ENCODE measurements around the gene TMEM154.

Gene TMEM154

DNA sequence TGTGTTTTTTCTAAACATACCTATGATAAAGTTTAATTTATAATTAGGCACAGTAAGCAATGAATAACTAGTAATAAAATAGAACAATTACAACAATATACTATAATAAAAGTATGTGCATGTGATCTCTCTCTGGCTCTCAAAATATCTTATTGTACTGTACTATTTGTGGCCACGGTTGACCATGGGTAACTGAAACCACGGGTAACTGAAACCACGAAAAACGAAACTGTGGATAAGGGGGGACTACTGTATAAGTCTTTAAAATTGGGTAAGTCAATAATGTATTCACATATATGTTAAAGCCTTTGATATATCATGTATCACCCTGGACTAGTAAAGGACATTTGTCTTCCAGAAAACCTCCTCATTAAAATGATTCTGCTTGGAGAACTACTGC, 20.0 kb downstream of the TMEM154 start (continued):
- TF ChIP-seq, protein P1, sequence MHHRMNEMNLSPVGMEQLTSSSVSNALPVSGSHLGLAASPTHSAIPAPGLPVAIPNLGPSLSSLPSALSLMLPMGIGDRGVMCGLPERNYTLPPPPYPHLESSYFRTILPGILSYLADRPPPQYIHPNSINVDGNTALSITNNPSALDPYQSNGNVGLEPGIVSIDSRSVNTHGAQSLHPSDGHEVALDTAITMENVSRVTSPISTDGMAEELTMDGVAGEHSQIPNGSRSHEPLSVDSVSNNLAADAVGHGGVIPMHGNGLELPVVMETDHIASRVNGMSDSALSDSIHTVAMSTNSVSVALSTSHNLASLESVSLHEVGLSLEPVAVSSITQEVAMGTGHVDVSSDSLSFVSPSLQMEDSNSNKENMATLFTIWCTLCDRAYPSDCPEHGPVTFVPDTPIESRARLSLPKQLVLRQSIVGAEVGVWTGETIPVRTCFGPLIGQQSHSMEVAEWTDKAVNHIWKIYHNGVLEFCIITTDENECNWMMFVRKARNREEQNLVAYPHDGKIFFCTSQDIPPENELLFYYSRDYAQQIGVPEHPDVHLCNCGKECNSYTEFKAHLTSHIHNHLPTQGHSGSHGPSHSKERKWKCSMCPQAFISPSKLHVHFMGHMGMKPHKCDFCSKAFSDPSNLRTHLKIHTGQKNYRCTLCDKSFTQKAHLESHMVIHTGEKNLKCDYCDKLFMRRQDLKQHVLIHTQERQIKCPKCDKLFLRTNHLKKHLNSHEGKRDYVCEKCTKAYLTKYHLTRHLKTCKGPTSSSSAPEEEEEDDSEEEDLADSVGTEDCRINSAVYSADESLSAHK (tag by site-specific recombination; IDR thresholded peaks at IDR 0.05), result no peak
- no peak for TF ChIP-seq ZNF155 (tag by site-specific recombination; IDR thresholded peaks at IDR 0.05)
- no peak for TF ChIP-seq ZNF138 (tag by site-specific recombination; IDR thresholded peaks at IDR 0.05; ENCODE audit: borderline replicate concordance)
- TF ChIP-seq, protein P2, sequence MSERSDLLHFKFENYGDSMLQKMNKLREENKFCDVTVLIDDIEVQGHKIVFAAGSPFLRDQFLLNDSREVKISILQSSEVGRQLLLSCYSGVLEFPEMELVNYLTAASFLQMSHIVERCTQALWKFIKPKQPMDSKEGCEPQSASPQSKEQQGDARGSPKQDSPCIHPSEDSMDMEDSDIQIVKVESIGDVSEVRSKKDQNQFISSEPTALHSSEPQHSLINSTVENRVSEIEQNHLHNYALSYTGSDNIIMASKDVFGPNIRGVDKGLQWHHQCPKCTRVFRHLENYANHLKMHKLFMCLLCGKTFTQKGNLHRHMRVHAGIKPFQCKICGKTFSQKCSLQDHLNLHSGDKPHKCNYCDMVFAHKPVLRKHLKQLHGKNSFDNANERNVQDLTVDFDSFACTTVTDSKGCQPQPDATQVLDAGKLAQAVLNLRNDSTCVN (tag by site-specific recombination; optimal IDR thresholded peaks at IDR 0.05), result no peak
- TF ChIP-seq ZNF146 (tag by site-specific recombination; IDR thresholded peaks at IDR 0.05), result no peak
- TF ChIP-seq, protein P3, sequence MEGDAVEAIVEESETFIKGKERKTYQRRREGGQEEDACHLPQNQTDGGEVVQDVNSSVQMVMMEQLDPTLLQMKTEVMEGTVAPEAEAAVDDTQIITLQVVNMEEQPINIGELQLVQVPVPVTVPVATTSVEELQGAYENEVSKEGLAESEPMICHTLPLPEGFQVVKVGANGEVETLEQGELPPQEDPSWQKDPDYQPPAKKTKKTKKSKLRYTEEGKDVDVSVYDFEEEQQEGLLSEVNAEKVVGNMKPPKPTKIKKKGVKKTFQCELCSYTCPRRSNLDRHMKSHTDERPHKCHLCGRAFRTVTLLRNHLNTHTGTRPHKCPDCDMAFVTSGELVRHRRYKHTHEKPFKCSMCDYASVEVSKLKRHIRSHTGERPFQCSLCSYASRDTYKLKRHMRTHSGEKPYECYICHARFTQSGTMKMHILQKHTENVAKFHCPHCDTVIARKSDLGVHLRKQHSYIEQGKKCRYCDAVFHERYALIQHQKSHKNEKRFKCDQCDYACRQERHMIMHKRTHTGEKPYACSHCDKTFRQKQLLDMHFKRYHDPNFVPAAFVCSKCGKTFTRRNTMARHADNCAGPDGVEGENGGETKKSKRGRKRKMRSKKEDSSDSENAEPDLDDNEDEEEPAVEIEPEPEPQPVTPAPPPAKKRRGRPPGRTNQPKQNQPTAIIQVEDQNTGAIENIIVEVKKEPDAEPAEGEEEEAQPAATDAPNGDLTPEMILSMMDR (tag by site-specific recombination; IDR thresholded peaks at IDR 0.05), result no peak
- TF ChIP-seq ZNF544 (tag by site-specific recombination; IDR thresholded peaks at IDR 0.05), result no peak
- no peak for TF ChIP-seq ZNF140 (tag by site-specific recombination; IDR thresholded peaks at IDR 0.05)
- no peak for TF ChIP-seq ZNF610 (tag by site-specific recombination; IDR thresholded peaks at IDR 0.05; ENCODE audit: borderline replicate concordance)
- no peak for TF ChIP-seq ZNF274 (IDR thresholded peaks at IDR 0.05; ENCODE audit: low read length)
- TF ChIP-seq ZNF274 (tag by site-specific recombination; IDR thresholded peaks at IDR 0.05; ENCODE audit: borderline replicate concordance), result no peak

DNA sequence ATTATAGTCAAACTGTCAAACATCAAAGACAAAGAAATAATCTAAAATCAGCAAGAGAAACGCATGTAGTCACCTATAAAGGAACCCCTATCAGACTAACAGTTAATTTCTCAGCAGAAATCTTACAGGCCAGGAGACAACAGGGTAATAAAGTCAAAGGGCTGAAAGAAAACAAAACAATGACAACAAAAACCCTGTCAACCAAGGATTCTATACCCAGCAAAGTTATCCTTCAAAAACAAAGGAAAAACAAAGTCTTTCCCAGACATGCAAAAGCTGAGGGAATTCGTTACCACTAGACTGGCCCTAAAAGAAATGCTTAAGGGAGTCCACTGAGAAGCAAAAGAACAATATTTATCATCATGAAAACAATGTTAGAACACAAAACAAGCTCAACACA, 22.1 kb downstream of the TMEM154 start:
- POLR2A ChIA-PET, result no interaction called here
- CTCF ChIA-PET, result interaction anchor here (1.4 kb wide), 1 partner anchor 11 kb away, joined by 3 read pairs; no protein-coding TSS in a partner anchor
- Histone ChIP-seq H3K9me3 (ENCODE audit: control insufficient read depth, insufficient read depth, low read depth, low read length) (no peaks in the 10 kb centered on the region), H3K4me1 (ENCODE audit: control insufficient read depth, insufficient read depth, low read length) (no peaks in the 10 kb centered on the region), H3K4me3 (ENCODE audit: low read depth, low read length) (no peak overlapping the region), H3K27ac (ENCODE audit: extremely low read depth, low read depth, low read length) (no peak overlapping the region), H3K36me3 (ENCODE audit: control insufficient read depth in 2 of 2, insufficient read depth in 1 of 2, low read length in 2 of 2) (no peaks in the 10 kb centered on the region)
- TF ChIP-seq TRIM28 (IDR thresholded peaks at IDR 0.05; ENCODE audit: borderline replicate concordance, low read length) (peak; percentile 82; the same call in 1 of the 2 replicates), ZNF426 (tag by site-specific recombination; IDR thresholded peaks at IDR 0.05) (no peak), SCRT1 (tag by site-specific recombination; IDR thresholded peaks at IDR 0.05; ENCODE audit: borderline replicate concordance) (no peak), WT1 (tag by site-specific recombination; IDR thresholded peaks at IDR 0.05) (no peak), SETDB1 (IDR thresholded peaks at IDR 0.05; ENCODE audit: insufficient read length, low read length) (peak; percentile 93), ZNF626 (tag by site-specific recombination; IDR thresholded peaks at IDR 0.05) (peak; percentile 37; the same call in 1 of the 2 replicates)

DNA sequence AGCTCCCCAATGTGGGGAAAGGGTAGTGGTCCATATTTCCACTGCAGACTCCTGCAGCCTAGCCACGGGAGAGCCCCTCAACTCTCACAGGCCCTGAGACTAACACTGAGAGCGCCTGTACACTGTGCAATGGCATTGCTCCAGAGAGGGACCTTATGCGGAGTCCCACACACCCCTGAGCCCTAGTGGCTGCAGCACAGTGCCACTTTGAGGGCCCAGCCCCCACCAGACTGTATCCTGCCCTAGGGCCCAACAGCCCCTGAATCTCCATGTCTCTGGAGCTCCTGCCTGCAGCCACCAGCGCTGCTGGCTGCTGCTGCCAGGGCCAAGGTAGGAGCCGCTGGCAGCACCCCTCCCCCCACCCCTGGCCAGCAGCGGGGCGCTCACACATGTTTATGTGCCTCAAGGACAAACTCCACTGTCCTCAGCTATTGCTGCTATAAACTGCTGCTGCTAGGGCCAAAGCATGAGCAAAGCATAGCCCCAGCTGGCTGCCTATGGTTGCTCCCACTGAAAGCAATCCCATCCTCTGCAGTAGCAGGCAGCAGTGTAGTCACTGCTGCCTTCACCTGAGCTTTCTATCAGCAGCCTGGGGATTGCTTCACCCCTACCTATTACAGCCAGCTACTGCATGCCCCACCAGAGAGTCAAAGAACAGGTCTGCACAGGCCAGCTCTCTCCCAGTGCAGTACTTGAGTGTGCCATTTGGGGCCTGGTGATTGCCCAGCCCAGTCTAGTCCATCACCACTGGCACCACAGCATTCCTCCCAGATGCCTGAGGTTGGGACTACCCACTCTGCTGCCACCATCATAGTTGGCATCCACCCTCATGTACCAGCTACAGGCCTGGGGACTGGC, 24.3 kb downstream of the TMEM154 start:
- Histone ChIP-seq H3K36me3 (ENCODE audit: control insufficient read depth in 2 of 2, insufficient read depth in 1 of 2, low read length in 2 of 2) (no peaks in the 10 kb centered on the region), H3K4me1 (ENCODE audit: control insufficient read depth, insufficient read depth, low read length) (no peaks in the 10 kb centered on the region), H3K4me3 (ENCODE audit: low read depth, low read length) (no peak overlapping the region), H3K27ac (ENCODE audit: extremely low read depth, low read depth, low read length) (no peak overlapping the region), H3K9me3 (ENCODE audit: control insufficient read depth, insufficient read depth, low read depth, low read length) (no peaks in the 10 kb centered on the region)
- ChIA-PET CTCF (interaction anchor here (0.6 to 1.0 kb wide), 3 partner anchors 13 to 406 kb away, joined by 3 to 5 read pairs (median 4); no protein-coding TSS in a partner anchor), POLR2A (no interaction called here)
- TF ChIP-seq ZNF560 (tag by site-specific recombination; IDR thresholded peaks at IDR 0.05; ENCODE audit: borderline replicate concordance) (no peak), ZNF792 (tag by site-specific recombination; IDR thresholded peaks at IDR 0.05) (no peak), ZNF324 (tag by site-specific recombination; IDR thresholded peaks at IDR 0.05) (no peak), ZNF138 (tag by site-specific recombination; IDR thresholded peaks at IDR 0.05; ENCODE audit: borderline replicate concordance) (no peak)
- TF ChIP-seq, protein P4, sequence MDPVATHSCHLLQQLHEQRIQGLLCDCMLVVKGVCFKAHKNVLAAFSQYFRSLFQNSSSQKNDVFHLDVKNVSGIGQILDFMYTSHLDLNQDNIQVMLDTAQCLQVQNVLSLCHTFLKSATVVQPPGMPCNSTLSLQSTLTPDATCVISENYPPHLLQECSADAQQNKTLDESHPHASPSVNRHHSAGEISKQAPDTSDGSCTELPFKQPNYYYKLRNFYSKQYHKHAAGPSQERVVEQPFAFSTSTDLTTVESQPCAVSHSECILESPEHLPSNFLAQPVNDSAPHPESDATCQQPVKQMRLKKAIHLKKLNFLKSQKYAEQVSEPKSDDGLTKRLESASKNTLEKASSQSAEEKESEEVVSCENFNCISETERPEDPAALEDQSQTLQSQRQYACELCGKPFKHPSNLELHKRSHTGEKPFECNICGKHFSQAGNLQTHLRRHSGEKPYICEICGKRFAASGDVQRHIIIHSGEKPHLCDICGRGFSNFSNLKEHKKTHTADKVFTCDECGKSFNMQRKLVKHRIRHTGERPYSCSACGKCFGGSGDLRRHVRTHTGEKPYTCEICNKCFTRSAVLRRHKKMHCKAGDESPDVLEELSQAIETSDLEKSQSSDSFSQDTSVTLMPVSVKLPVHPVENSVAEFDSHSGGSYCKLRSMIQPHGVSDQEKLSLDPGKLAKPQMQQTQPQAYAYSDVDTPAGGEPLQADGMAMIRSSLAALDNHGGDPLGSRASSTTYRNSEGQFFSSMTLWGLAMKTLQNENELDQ (tag by site-specific recombination; IDR thresholded peaks at IDR 0.05; ENCODE audit: low read depth), result no peak
- TF ChIP-seq, protein P5, sequence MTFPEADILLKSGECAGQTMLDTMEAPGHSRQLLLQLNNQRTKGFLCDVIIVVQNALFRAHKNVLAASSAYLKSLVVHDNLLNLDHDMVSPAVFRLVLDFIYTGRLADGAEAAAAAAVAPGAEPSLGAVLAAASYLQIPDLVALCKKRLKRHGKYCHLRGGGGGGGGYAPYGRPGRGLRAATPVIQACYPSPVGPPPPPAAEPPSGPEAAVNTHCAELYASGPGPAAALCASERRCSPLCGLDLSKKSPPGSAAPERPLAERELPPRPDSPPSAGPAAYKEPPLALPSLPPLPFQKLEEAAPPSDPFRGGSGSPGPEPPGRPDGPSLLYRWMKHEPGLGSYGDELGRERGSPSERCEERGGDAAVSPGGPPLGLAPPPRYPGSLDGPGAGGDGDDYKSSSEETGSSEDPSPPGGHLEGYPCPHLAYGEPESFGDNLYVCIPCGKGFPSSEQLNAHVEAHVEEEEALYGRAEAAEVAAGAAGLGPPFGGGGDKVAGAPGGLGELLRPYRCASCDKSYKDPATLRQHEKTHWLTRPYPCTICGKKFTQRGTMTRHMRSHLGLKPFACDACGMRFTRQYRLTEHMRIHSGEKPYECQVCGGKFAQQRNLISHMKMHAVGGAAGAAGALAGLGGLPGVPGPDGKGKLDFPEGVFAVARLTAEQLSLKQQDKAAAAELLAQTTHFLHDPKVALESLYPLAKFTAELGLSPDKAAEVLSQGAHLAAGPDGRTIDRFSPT (tag by site-specific recombination; IDR thresholded peaks at IDR 0.05), result no peak
